Stomach smooth muscle (tissue), 2 donors: ENCODE measurements around the gene PITRM1.
"Not testable (repeated sequence)": the region's sequence is repeated elsewhere in the genome, so short reads cannot be mapped to it uniquely, and the experiment has no call there.

Experiments used
- H3K27ac ChIP-seq: one replicate; pipeline ENCODE4 v1.7.0; 2013; ENCODE audit warnings: mild to moderate bottlenecking, low read length, inconsistent platforms
- H3K27me3 ChIP-seq, 2 donors: one replicate each; pipeline ENCODE4 v1.7.0; 2013; ENCODE audit warnings: low read length in 2 of 2; ENCODE audit not compliant: insufficient read depth in 2 of 2, control insufficient read depth in 1 of 2
- H3K36me3 ChIP-seq, 2 donors: one replicate each; pipeline ENCODE4 v1.7.0; 2013; ENCODE audit warnings: low read length in 2 of 2; ENCODE audit not compliant: control insufficient read depth in 2 of 2, insufficient read depth in 2 of 2
- H3K4me1 ChIP-seq: one replicate; pipeline ENCODE4 v1.7.0; 2013; ENCODE audit warnings: low read length; ENCODE audit not compliant: control insufficient read depth, insufficient read depth
- H3K4me3 ChIP-seq, 2 donors: one replicate each; pipeline ENCODE4 v1.7.0; 2013; ENCODE audit warnings: low read length in 2 of 2
- H3K9ac ChIP-seq, 2 donors: one replicate each; pipeline ENCODE4 v1.7.0; 2013; ENCODE audit warnings: low read length in 2 of 2, mild to moderate bottlenecking in 1 of 2
- H3K9me3 ChIP-seq, 2 donors: one replicate each; pipeline ENCODE4 v1.7.0; 2013; ENCODE audit warnings: low read length in 2 of 2; ENCODE audit not compliant: control insufficient read depth in 2 of 2
- donor health status: healthy.
- donor health status: Pancreatic carcinoma.

PITRM1 gene

GRCh38 chr10:3196958-3197347 lies 24.4 kb upstream of the PITRM1 start:
- H3K36me3 ChIP-seq = no peaks in the 10 kb centered on the region
- H3K4me3 ChIP-seq = peak overlapping the region in 1 of 2 donors; percentile 65
- H3K9ac ChIP-seq = no peak overlapping the region
- H3K4me1 ChIP-seq = peaks cover 14% of the 10 kb centered on the region
- H3K27ac ChIP-seq = no peak overlapping the region
- no peaks in the 10 kb centered on the region for H3K9me3 ChIP-seq
- H3K27me3 ChIP-seq = no peaks in the 10 kb centered on the region

GRCh38 chr10:3196482-3196881 lies 23.9 kb upstream of the PITRM1 start:
- H3K9me3 ChIP-seq = no peaks in the 10 kb centered on the region
- no peaks in the 10 kb centered on the region for H3K27me3 ChIP-seq
- H3K9ac ChIP-seq = no peak overlapping the region
- no peak overlapping the region for H3K27ac ChIP-seq
- H3K4me3 ChIP-seq = no peak overlapping the region
- peaks cover 14% of the 10 kb centered on the region for H3K4me1 ChIP-seq
- H3K36me3 ChIP-seq = no peaks in the 10 kb centered on the region

- H3K36me3 ChIP-seq = no peaks in the 10 kb centered on the region
- H3K27ac ChIP-seq = no peak overlapping the region
- H3K9me3 ChIP-seq = no peaks in the 10 kb centered on the region
- H3K9ac ChIP-seq = no peak overlapping the region
- no peaks in the 10 kb centered on the region for H3K27me3 ChIP-seq
- no peak overlapping the region for H3K4me3 ChIP-seq
- H3K4me1 ChIP-seq = peaks cover 14% of the 10 kb centered on the region
Observed at GRCh38 chr10:3195726-3196125, 23.1 kb upstream of the PITRM1 start.

GRCh38 chr10:3195286-3195685 lies 22.7 kb upstream of the PITRM1 start:
- H3K27ac ChIP-seq = no peak overlapping the region
- H3K4me3 ChIP-seq = no peak overlapping the region
- H3K36me3 ChIP-seq = no peaks in the 10 kb centered on the region
- H3K4me1 ChIP-seq = peaks cover 14% of the 10 kb centered on the region
- H3K9ac ChIP-seq = no peak overlapping the region
- H3K9me3 ChIP-seq = no peaks in the 10 kb centered on the region
- no peaks in the 10 kb centered on the region for H3K27me3 ChIP-seq

- peaks cover 14% of the 10 kb centered on the region for H3K4me1 ChIP-seq
- no peaks in the 10 kb centered on the region for H3K9me3 ChIP-seq
- no peak overlapping the region for H3K27ac ChIP-seq
- no peak overlapping the region for H3K9ac ChIP-seq
- H3K36me3 ChIP-seq = no peaks in the 10 kb centered on the region
- H3K4me3 ChIP-seq = no peak overlapping the region
- no peaks in the 10 kb centered on the region for H3K27me3 ChIP-seq
Observed at GRCh38 chr10:3194871-3195270, 22.3 kb upstream of the PITRM1 start.

- H3K9ac ChIP-seq = no peak overlapping the region
- H3K9me3 ChIP-seq = no peaks in the 10 kb centered on the region
- peaks cover 14% of the 10 kb centered on the region for H3K4me1 ChIP-seq
- H3K4me3 ChIP-seq = no peak overlapping the region
- H3K36me3 ChIP-seq = no peaks in the 10 kb centered on the region
- H3K27me3 ChIP-seq = no peaks in the 10 kb centered on the region
- no peak overlapping the region for H3K27ac ChIP-seq
Observed at GRCh38 chr10:3193751-3194150, 21.2 kb upstream of the PITRM1 start.

GRCh38 chr10:3192856-3193635 lies 20.5 kb upstream of the PITRM1 start:
- H3K9ac ChIP-seq = no peak overlapping the region
- no peak overlapping the region for H3K27ac ChIP-seq
- H3K4me3 ChIP-seq = peak overlapping the region; percentile 49 to 75

GRCh38 chr10:3190817-3191216 lies 18.2 kb upstream of the PITRM1 start:
- H3K36me3 ChIP-seq = no peaks in the 10 kb centered on the region
- H3K4me3 ChIP-seq = no peak overlapping the region
- H3K9ac ChIP-seq = no peak overlapping the region
- H3K27me3 ChIP-seq = peaks cover 0 to 2% of the 10 kb centered on the region in 2 donors
- H3K27ac ChIP-seq = no peak overlapping the region
- H3K9me3 ChIP-seq = no peaks in the 10 kb centered on the region
- peaks cover 6% of the 10 kb centered on the region for H3K4me1 ChIP-seq

More at GRCh38 chr10:3192856-3193635, 20.5 kb upstream of the PITRM1 start:
- Histone ChIP-seq H3K36me3 (no peaks in the 10 kb centered on the region), H3K9me3 (no peaks in the 10 kb centered on the region), H3K27me3 (no peaks in the 10 kb centered on the region), H3K4me1 (peaks cover 14% of the 10 kb centered on the region)

- H3K27ac ChIP-seq, H3K27me3 ChIP-seq, H3K4me3 ChIP-seq, H3K9ac ChIP-seq, H3K36me3 ChIP-seq, H3K4me1 ChIP-seq, H3K9me3 ChIP-seq: not testable (repeated sequence)
Observed at GRCh38 chr10:3187229-3187628, 14.6 kb upstream of the PITRM1 start.

- H3K9me3 ChIP-seq = no peaks in the 10 kb centered on the region
- peaks cover 0 to 2% of the 10 kb centered on the region in 2 donors for H3K27me3 ChIP-seq
- H3K4me3 ChIP-seq = no peak overlapping the region
- no peaks in the 10 kb centered on the region for H3K36me3 ChIP-seq
- no peak overlapping the region for H3K9ac ChIP-seq
- no peaks in the 10 kb centered on the region for H3K4me1 ChIP-seq
- no peak overlapping the region for H3K27ac ChIP-seq
Observed at GRCh38 chr10:3186368-3186767, 13.8 kb upstream of the PITRM1 start.

- Histone ChIP-seq H3K9ac (no peak overlapping the region), H3K9me3 (no peaks in the 10 kb centered on the region), H3K4me3 (no peak overlapping the region), H3K36me3 (no peaks in the 10 kb centered on the region), H3K27ac (no peak overlapping the region), H3K4me1 (no peaks in the 10 kb centered on the region), H3K27me3 (peaks cover 0 to 2% of the 10 kb centered on the region in 2 donors)
Observed at GRCh38 chr10:3185386-3185785, 12.8 kb upstream of the PITRM1 start.
